Endothelial cell of umbilical vein (primary cell): ENCODE data around the gene RAD51B. TPM values are rescaled to one million over a fixed set of nuclear protein-coding genes. Genes with fewer than 3 reads are reported as not detected.

Experiments used
- BruUV-seq: library from RNA; stranded (reverse); fragments of 400-500 nt; replicated peaks from 2 replicates; lab custom pipeline; 2021; lab: Mats Ljungman, UMichigan
- CTCF ChIA-PET: fragments of 300-600, 350-600 bp; sonication (Branson Sonifier 250); formaldehyde crosslinking; loops from one replicate; lab custom pipeline; 2021; ENCODE audit warnings: antibody characterized with exemption, inconsistent platforms; lab: Charles Lee
- POLR2A ChIA-PET: fragments of 300-600, 350-600 bp; sonication (Branson Sonifier 250); formaldehyde crosslinking; loops from one replicate; lab custom pipeline; 2021; ENCODE audit warnings: antibody characterized with exemption, inconsistent platforms; lab: Charles Lee
- DNase-seq: peaks from one replicate; pipeline ENCODE4 v3.0.0-alpha.2; 2011; ENCODE audit warnings: low read depth, low spot score
- FAIRE-seq: peaks from 2 replicates; lab custom pipeline; 2011; peaks lifted over from hg19 to GRCh38; lab: Jason Lieb, UNC
- H2AFZ ChIP-seq: 2 replicates; pipeline ENCODE4 v1.6.0; 2012; ENCODE audit warnings: low read depth, low read length, control low read depth, inconsistent platforms
- H3K27ac ChIP-seq: 2 replicates; pipeline ENCODE4 v1.5.1; 2011; ENCODE audit warnings: low read depth, mild to moderate bottlenecking, control low read depth, low read length, moderate library complexity; ENCODE audit not compliant: insufficient read depth
- H3K27me3 ChIP-seq, 2 experiments: 2 replicates each; pipeline versions ENCODE4 v1.6.0 to v1.6.1; 2011; ENCODE audit warnings: low read length in 2 of 2, mixed read lengths in 1 of 2; ENCODE audit not compliant: control insufficient read depth in 2 of 2, insufficient read depth in 2 of 2
- H3K36me3 ChIP-seq, 2 experiments: 2 replicates in 1 of 2; 3 replicates in 1 of 2; pipeline ENCODE4 v1.5.1; 2011; ENCODE audit warnings: low read length in 2 of 2, mild to moderate bottlenecking in 1 of 2, moderate library complexity in 1 of 2; ENCODE audit not compliant: control insufficient read depth in 2 of 2, insufficient read depth in 2 of 2; ENCODE audit errors: extremely low read depth in 1 of 2
- H3K4me1 ChIP-seq: 3 replicates; pipeline ENCODE4 v1.5.1; 2011; ENCODE audit warnings: mild to moderate bottlenecking, low read length; ENCODE audit not compliant: control insufficient read depth, insufficient read depth; ENCODE audit errors: extremely low read depth
- H3K4me2 ChIP-seq: 2 replicates; pipeline ENCODE4 v1.6.1; 2011; ENCODE audit warnings: low read length, control low read depth, mixed read lengths; ENCODE audit not compliant: insufficient read depth
- H3K4me3 ChIP-seq, 3 experiments: fragments of 200-600 bp in 1 of 3; sonication (generic), shearing (Covaris generic) in 1 of 3; replicated peaks in 1 of 3; 2 replicates each; pipeline ENCODE4 v1.5.1; 2011 to 2016; ENCODE audit warnings: control low read depth in 3 of 3, low read length in 3 of 3, mild to moderate bottlenecking in 2 of 3, inconsistent platforms in 1 of 3, low read depth in 1 of 3, moderate library complexity in 1 of 3; ENCODE audit not compliant: insufficient read depth in 1 of 3
- H3K79me2 ChIP-seq: 2 replicates; pipeline ENCODE4 v1.6.0; 2012; ENCODE audit warnings: low read length, inconsistent platforms; ENCODE audit not compliant: control insufficient read depth, insufficient read depth
- H3K9ac ChIP-seq: replicated peaks from 2 replicates; pipeline ENCODE3; 2011; ENCODE audit warnings: low read length, control low read depth; ENCODE audit not compliant: insufficient read depth; ENCODE audit errors: extremely low read depth
- H3K9me1 ChIP-seq: replicated peaks from 3 replicates; pipeline ENCODE4 v1.6.0; 2011; ENCODE audit warnings: mild to moderate bottlenecking, low read length; ENCODE audit not compliant: control insufficient read depth, insufficient read depth; ENCODE audit errors: extremely low read depth
- H3K9me3 ChIP-seq: replicated peaks from 2 replicates; pipeline ENCODE4 v1.5.1; 2012; ENCODE audit warnings: low read length, inconsistent platforms; ENCODE audit not compliant: control insufficient read depth, insufficient read depth
- H4K20me1 ChIP-seq: replicated peaks from 2 replicates; pipeline ENCODE3; 2011; ENCODE audit warnings: mild to moderate bottlenecking, low read length; ENCODE audit not compliant: control insufficient read depth, insufficient read depth; ENCODE audit errors: extremely low read depth
- CTCF ChIP-seq, 2 donors: IDR thresholded peaks; 1 replicate in 1 of 2; 2 replicates in 1 of 2; pipeline ENCODE4 v1.5.1; 2011; ENCODE audit warnings: low read length in 2 of 2, mild to moderate bottlenecking in 2 of 2, moderate library complexity in 2 of 2, control low read depth in 1 of 2, inconsistent platforms in 1 of 2, low read depth in 1 of 2; ENCODE audit not compliant: insufficient read depth in 1 of 2; ENCODE audit errors: extremely low read depth in 1 of 2
- EZH2 ChIP-seq: IDR thresholded peaks from 2 replicates; pipeline ENCODE4 v1.6.1; 2012; ENCODE audit warnings: borderline replicate concordance, low read depth, mild to moderate bottlenecking, moderate library complexity, low read length, inconsistent platforms; ENCODE audit not compliant: severe bottlenecking
- FOS ChIP-seq: IDR thresholded peaks from 2 replicates; pipeline ENCODE4 v1.6.1; 2011; ENCODE audit warnings: mild to moderate bottlenecking, low read length, moderate library complexity, borderline replicate concordance; ENCODE audit not compliant: insufficient read depth
- GATA2 ChIP-seq: IDR thresholded peaks from 2 replicates; pipeline ENCODE4 v1.7.0; 2011; ENCODE audit warnings: low read depth, mild to moderate bottlenecking, moderate library complexity, mixed read lengths, low read length; ENCODE audit not compliant: insufficient read length, insufficient read depth
- JUN ChIP-seq: IDR thresholded peaks from 2 replicates; pipeline ENCODE4 v1.6.1; 2011; ENCODE audit warnings: borderline replicate concordance, low read depth; ENCODE audit not compliant: insufficient read length, insufficient read depth
- MAX ChIP-seq: IDR thresholded peaks from 2 replicates; pipeline ENCODE4 v1.6.1; 2011; ENCODE audit not compliant: insufficient read depth, insufficient read length
- MYC ChIP-seq: IDR thresholded peaks from one replicate; pipeline ENCODE4 v1.6.1; 2011; ENCODE audit warnings: mild to moderate bottlenecking, low read depth, low read length
- POLR2A ChIP-seq: IDR thresholded peaks from 2 replicates; pipeline ENCODE4 v1.6.1; 2012; ENCODE audit warnings: low read depth, mild to moderate bottlenecking, control low read depth, low read length
- POLR2AphosphoS5 ChIP-seq: IDR thresholded peaks from 2 replicates; pipeline ENCODE4 v1.6.1; 2012; ENCODE audit warnings: low read depth, mild to moderate bottlenecking, control low read depth, low read length, moderate library complexity; ENCODE audit not compliant: insufficient read depth
- dilution Hi-C: fragments of 300-500 bp; cut with MboI; formaldehyde crosslinking; loops from one replicate; pipeline ENCODE4 v1.15.0; 2019; ENCODE audit warnings: low sequenced_read_pairs; ENCODE audit not compliant: extremely low pct_ligation_motif_present
- intact Hi-C: fragments of 100-400 bp; cut with micrococcal nuclease; formaldehyde crosslinking; loops from one replicate; pipeline ENCODE4 v1.10.0; 2022
- polyA plus RNA-seq, 4 experiments: library from polyadenylated mRNA; depleted of rRNA in 3 of 4; stranded (reverse) in 3 of 4; unstranded in 1 of 4; fragments of >200 nt; gene quantifications; 2 replicates each; pipeline versions ENCODE4 v1.2.1 to v1.2.3, GENCODE V29; 2011 to 2012; ENCODE audit warnings: missing spikeins in 1 of 4
- total RNA-seq: library from RNA; stranded (reverse); gene quantifications from 2 replicates; pipeline ENCODE4 v1.2.3, GENCODE V29; 2021

Gene RAD51B
- total and polyA plus RNA-seq, 2 donors (not counting 3 experiments of a cell fraction or from before 2014, with no cell fraction given) = 3.9 to 19.0 TPM

- Histone ChIP-seq H3K9ac (no peak overlapping the region), H3K4me3 (no peak overlapping the region), H3K9me1 (no peaks in the 10 kb centered on the region), H3K4me2 (no peak overlapping the region), H3K36me3 (no peaks in the 10 kb centered on the region), H3K79me2 (no peaks in the 10 kb centered on the region), H3K9me3 (no peaks in the 10 kb centered on the region), H3K27me3 (no peaks in the 10 kb centered on the region), H3K27ac (no peak overlapping the region), H3K4me1 (peaks cover 49% of the 10 kb centered on the region), H4K20me1 (no peaks in the 10 kb centered on the region), H2AFZ (no peak overlapping the region)
- ChIA-PET POLR2A (no interaction called here), CTCF (interaction anchor here (1.8 kb wide), 1 partner anchor 9 kb away, joined by 7 read pairs; no protein-coding TSS in a partner anchor)
- FAIRE-seq (peak; percentile 90), DNase-seq (peak; percentile 33)
- dilution Hi-C loops (no loop called here), intact Hi-C loops (no loop called here)
- no TSS peak for BruUV-seq
- TF ChIP-seq EZH2 = no peak
- TF ChIP-seq MAX = no peak
- peak; percentile 56 for TF ChIP-seq GATA2
- TF ChIP-seq POLR2AphosphoS5 = peak; percentile 27
- peak; percentile 30 for TF ChIP-seq FOS
These were observed 649.0 kb downstream of the RAD51B start for GRCh38 chr14:68468437-68469207.

GRCh38 chr14:68469208-68469713 is 649.7 kb downstream of the RAD51B start:
- H3K79me2 ChIP-seq = no peaks in the 10 kb centered on the region
- H2AFZ ChIP-seq = no peak overlapping the region
- TF ChIP-seq MYC = no peak
- no peak for TF ChIP-seq FOS
- TF ChIP-seq CTCF (IDR thresholded peaks at IDR 0.05; ENCODE audit: extremely low read depth in 1 of 2, insufficient read depth in 1 of 2, low read depth in 1 of 2, low read length in 2 of 2) = no peak
- TF ChIP-seq POLR2AphosphoS5 = no peak
- TF ChIP-seq GATA2 = no peak
- TF ChIP-seq EZH2 = no peak
- no peak for TF ChIP-seq MAX
- TF ChIP-seq POLR2A = no peak
- TF ChIP-seq JUN = no peak
- H4K20me1 ChIP-seq = no peaks in the 10 kb centered on the region
- DNase-seq = no peak
- H3K4me3 ChIP-seq = no peak overlapping the region
- dilution Hi-C loops (no loop called here), intact Hi-C loops (no loop called here)
- no peaks in the 10 kb centered on the region for H3K9me1 ChIP-seq
- ChIA-PET CTCF (interaction anchor here (1.8 kb wide), 1 partner anchor 10 kb away, joined by 7 read pairs; no protein-coding TSS in a partner anchor), POLR2A (no interaction called here)
- no peak overlapping the region for H3K9ac ChIP-seq
- H3K9me3 ChIP-seq = no peaks in the 10 kb centered on the region
- no peak overlapping the region for H3K27ac ChIP-seq
- peaks cover 44% of the 10 kb centered on the region for H3K4me1 ChIP-seq
- no TSS peak for BruUV-seq
- no peaks in the 10 kb centered on the region for H3K27me3 ChIP-seq
- no peak for FAIRE-seq
- no peak overlapping the region for H3K4me2 ChIP-seq
- H3K36me3 ChIP-seq = no peaks in the 10 kb centered on the region
